Measurements from ENCODE around the gene DSTYK.
"Not testable (repeated sequence)": the region's sequence is repeated elsewhere in the genome, so short reads cannot be mapped to it uniquely, and the experiment has no call there.

Gene DSTYK

DNA sequence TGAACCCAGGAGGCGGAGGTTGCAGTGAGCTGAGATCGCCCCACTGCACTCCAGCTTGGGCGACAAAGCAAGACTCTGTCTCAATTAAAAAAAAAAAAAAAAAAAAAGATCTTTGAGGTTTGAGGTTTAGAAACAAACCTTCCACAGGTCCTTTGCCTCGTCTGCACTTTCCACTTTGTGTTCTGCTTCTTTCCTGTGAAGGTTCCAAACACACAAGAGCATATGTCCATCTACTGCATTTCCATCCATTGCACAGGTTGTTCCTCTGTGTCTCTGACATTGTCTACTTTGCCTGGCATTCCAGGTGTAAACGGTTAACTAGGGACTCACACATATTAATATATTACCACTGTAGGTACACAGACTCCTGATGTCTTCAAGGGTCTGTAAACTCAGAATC, 40.1 kb downstream of the DSTYK start:
- DNase-seq = no peak

DNA sequence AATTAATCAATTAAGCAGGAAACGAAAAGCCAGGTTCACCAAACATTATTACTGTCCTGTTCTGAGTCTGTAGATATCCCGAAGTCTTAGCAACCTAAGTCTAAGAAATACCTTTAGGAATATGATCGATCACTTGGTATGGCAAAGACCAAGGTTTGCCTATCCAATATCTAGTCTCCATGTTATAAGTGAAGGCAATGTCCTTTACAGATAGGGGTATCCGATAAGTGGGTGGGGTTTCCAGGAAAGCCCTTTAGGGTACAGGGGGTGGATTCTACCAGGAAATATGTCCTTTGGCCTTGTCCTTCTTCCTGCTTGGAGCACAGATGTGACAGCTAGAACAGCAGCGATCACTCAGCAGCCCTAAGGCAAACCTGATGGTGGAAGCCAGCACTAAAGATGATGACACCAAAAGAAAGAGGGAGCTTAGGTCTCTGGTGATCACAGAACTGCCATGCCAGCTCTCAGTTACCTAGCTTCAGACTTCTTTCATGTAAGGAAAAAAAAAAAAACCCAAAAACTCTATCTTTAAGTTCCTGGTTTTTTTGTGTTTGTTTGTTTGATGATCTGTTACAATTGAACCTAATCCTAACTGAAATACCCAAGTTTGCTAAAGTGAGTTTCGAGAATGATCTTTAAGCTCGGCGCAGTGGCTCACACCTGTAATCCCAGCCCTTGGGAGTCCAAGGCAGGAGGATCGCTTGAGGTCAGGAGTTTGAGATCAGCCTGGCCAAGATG, 40.8 kb downstream of the DSTYK start:
- DNase-seq = no peak

DNA sequence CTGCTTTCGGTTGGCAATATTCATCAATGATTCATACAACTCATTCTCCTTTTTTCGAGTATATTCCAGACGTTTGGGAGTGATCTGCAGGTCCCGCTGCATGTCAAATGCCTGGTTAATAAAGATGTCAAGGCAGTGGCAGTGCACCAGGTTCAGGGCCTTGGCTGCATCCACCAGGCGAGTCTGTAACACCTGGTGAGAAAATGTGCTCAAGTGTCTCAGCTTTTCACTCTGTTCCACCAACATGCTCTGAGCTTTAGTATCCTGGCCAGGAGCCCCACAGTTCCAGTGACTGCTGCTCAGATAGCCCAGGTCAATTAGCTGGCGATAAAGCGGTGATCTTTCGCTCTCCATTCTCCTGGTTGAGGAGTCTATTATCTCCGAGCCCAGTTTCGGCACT, 42.3 kb downstream of the DSTYK start:
- no peak for DNase-seq

DNA sequence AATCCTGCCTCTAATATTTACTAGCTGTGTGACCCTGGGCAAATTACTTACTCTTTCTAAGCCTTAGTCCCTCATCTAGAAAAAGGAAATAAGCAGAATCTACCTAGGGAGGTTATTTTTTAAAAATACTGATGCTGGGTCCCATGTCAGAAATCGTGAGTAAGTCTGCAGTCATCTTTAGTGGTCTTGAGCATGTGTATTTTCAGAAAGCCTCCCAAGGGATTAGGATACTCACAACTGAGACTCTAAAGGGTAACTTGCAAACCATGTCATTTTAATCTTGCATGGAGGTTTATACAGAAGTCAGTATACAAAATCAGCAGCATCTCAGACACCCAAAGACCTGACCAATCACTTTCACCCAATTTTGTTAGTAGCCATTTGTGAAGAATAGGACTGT, 43.2 kb downstream of the DSTYK start:
- DNase-seq = no peak

DNA sequence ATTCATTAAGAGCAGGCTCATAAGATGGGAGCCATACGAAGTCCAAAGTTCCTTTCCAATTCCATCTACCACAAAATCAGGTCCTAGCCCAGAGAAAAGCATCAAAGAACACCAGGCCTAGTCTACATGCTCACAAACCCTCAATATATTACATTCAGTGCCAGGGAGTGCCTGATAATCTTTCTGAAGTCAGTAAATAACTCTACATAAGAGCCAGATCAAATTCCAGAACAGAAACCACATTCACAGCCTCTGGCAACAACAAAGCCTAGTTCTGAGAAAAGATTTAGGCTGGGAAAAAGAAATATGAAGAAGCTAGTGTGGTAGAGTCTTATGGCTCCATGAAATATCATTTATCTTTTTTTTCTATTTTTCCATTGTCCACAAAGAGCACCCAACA, 49.2 kb downstream of the DSTYK start:
- DNase-seq = no peak

DNA sequence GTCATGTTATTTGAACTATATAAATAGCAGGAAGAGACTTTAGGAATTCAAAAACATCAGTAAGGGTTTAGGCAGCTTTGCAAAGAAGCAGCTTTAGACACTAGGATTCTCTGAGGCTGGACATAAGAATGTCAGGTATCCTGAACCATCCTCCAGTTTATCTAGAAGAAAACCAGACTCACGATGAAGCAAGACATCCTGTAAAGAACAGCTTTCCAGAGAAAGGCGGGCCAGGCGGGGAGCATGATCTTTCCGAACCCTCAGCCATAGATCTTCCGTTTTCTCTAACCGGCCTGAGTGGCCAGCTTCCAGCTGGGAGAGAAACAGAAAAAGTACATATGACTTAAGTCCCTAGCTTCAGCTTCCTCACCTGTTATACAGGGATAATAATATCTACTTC, 50.4 kb downstream of the DSTYK start:
- no peak for DNase-seq

DNA sequence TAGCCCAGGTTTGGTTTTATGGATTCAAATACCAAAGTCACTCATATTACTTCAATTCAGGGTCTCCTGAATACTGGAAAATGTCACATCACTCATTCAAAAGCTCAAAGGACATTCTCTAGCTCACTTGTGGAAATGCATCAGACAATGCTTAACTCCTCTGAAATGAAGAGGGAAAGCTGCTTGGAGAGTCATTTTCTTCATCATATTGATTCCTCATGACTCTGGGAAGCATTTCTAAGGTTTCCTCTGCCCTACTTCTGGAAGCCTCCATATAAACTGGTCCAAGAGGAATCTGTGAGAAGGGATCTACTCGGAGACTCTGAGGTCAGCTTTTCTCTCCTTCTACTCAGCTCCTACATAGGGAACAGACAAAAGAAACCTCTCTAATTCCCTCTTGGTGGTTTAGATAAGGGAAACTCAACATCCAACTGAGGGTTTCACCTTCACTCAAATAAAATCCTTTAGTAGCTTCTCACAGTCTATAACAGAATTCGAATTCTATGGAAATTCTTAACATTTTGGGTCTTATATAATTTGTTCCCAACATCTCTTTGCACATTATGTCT, 53.4 kb downstream of the DSTYK start:
- no peak for DNase-seq

DNA sequence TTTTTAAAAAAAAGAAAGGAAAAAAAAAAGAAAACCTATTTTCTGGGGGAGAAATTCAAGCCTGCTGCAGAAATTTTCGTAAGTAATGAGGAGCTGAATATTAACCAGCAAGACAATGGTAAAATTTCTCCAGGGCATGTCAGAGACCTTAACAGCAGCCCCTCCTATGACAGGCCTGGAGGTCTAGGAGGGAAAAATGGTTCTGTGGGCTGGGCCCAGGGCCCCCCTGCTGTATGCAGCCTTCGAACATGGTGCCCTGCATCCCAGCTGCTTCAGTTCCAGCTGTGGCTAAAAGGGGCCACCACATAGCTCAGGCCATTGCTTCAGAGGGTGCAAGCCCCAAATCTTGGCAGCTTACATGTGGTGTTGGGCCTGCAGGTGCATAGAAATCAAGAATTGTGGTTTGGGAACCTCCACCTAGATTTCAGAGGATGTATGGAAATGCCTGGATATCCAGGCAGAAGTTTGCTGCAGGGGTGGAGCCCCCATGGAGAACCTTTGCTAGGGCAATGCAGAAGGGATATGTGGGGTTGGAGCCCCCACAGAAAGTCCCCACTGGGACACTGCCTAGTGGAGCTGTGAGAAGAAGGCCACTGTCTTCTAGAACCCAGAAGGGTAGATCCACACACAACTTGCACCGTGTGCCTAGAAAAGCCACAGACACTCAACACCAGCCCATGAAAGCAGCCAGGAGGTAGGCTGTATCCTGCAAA, 55.7 kb downstream of the DSTYK start:
- not testable (repeated sequence) for DNase-seq

DNA sequence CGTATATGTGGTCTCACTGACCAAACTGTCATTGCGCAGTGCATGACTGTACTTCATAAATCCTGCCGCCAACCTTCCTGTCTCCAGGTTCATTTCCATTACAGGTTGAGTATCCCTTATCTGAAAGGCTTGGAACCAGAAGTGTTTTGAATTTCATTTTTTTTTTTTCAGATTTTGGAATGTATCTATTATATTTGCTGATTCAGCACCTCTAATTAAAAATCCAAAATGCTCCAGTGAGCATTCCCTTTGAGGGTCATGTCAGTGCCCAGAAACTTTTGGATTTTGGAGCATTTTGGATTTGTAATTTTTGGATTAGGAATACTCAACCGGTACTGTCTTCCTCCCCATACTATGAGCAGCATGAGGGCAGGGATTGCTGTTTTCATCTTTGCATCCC, 59.0 kb downstream of the DSTYK start:
- DNase-seq = no peak

DNA sequence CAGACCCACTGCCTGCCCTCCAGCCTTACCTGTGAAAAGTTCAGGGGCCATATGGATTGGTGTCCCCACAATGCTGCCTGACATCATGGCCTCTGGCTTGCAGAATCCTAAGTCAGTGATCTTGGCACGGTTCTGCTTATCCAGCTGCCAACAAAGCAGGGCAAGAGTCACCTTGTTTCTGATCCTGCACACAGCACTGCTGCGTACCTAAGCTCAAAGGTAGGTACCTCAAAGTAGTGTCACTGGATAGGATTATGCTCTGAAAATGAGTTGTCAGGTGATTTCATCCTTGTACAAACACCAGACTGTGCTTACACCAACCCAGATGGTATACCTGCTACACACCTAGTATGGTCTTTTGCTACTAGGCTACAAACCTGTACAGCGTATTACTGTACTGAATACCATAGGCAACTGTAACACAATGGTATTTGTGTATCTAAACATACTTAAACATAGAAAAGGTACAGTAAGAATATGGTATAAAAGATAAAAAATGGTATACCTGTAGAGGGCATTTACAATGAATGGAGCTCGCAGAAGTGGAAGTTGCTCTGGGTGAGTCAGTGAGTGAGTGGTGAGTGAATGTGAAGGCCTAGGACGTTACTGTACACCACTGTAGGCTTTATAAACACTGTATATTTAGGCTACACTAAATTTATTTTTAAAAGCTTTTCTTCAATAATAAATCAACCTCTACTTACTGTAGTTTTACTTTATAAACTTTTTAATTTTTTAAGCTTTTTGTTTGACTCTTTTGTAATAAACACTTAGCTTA, 60.7 kb downstream of the DSTYK start:
- no peak for DNase-seq

DNA sequence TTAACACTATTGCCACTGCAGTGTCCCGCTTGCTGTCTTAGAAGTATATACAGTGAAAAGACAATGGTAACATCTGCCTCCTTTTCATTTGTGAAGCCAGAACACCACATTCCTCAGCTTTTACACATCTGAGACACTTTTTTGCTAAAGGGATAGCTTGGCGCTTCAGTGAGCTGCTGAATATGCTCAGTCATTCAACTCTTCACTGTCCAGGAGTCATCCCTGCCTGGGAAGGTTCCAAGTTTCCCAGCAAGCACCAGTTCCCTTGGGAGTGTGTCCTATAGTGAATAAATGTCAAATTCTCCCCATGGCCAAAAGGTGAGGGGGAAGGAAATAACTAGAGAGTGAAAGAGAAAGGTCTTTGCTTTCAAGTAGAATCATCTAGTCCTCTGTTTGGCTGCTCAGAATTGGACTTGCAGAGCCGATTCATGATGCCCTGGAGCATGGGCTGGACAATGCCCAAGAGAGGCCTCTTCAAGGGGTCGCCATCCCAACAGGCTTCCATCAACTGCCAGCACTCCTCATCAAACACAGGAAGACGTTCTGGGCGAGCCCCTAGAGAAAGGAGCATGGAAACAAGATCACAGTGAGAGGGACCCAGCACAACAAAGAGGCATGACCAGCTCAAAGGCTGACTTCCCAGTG, 64.2 kb downstream of the DSTYK start:
- DNase-seq = no peak

DNA sequence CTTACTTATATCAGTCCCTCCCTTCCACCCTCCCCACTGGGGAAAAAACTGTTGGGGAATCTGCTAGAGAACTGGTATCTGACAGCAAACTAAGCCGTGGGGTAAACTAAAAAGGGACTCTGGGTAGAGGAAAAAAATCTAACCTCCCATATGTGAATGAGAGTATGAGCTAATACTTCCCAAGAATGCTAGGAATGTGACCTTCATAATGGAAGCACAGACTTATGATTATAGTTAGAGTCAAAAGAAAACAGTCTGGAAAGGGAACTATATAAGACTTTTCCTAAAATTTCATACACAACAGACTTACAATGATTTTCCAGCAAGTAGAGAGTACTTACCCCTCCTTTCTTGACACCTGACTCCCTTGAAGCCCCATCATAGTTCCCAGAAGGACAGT, 66.8 kb downstream of the DSTYK start:
- no peak for DNase-seq

DNA sequence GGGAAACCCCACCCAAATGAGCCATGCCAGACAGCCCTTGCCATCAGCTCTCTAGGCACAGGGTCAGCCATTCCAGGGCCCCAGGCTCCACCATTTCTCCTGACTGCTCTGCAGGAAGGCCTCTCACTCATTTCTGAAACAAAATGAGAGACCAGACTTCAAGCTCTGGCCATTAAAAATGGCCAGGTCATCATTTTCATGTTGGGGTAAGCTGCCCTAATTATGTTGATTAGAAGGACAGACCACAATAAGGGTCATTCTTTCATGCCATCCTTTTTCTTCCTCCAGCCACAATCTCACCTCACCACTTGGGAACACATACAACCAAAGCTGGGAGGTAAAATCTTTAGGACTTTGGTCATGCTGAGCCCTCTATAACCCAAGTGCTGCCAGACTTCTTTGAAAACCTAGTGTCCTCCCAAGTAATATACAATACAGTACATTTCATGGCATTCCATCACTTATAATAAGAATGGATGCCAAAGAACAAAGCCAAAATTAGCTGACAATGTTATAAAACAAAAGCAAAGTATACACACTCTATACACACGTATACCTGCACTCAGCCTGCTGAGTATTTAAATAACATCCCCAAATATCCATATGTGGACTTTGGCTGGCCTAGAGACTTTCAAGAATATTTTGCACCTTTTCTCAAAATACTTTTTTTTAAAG, 67.3 kb downstream of the DSTYK start:
- DNase-seq = no peak

DNA sequence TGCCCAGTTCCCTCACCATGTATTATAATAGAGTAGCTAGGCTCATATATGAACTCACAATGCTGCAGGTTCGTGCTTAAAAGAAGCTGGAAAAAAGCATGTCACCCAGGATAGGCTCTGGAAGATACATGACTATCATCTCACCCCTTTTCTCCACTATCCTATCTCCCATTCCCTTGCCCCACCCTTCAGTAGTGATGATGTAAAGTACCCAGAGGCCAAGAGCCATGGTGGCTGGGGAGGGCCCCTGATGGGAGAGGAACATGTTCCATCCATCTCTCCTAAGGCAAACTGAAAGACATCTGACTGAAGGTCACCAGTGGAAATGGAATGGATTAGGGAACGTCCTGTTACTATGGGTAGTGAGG, 69.4 kb downstream of the DSTYK start:
- DNase-seq = no peak

DNA sequence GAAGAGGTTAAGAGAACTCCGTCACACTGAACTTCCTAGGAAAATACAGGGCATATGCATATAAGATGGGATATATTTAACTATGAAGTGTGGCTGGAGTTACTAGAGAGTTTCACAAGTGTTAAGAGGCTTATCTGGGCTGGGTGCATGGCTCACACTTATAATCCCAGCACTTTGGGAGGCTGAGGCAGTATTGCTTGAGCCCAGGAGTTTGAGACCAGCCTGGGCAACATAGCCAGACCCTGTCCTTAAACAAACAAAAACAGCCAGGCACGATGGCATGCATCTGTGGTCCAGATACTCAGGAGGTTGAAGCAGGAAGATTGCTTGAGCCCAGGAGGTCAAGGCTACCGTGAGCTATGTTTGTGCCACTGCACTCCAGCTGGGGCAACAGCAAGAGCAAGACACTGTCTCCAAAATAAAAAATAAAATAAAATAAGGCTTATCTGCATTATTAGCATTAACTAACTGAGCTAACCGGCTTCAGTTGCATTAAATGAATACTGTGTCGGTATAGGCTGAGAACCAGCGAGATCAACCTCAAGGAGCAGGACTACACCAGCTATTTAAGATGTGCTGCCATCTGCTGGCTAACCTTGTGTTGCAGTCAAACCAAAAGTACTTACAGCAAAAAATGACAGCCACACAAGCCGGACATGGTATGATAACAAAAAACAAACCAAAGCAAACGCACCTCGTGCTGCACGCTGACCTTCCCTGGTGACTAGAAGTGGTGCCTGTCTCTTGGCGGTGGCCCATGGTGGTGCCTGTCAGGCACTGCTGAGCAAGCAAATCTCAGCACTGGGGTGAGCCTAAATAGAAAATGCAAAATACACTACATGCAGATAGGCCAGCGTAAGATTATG, 70.0 kb downstream of the DSTYK start:
- DNase-seq = peak; percentile 59 to 77

DNA sequence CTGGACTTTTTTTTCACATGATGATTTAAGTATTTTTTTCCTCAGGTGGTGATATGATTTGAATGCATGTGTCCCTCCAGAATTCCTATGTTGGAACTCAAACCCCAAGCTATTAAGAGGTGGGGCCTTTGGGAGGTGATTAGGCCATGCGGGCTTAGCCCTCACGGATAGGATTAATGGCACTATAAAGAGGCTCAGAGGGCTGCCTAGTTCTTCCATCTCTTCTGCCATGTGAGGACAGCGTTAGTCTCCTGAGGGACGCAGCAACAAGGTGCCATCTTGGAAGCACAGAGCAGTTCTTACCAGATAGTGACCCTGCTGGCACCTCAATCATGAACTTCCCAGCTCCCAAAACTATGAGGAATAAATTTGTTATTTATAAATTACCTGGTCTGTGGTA, 71.4 kb downstream of the DSTYK start:
- DNase-seq = no peak

DNA sequence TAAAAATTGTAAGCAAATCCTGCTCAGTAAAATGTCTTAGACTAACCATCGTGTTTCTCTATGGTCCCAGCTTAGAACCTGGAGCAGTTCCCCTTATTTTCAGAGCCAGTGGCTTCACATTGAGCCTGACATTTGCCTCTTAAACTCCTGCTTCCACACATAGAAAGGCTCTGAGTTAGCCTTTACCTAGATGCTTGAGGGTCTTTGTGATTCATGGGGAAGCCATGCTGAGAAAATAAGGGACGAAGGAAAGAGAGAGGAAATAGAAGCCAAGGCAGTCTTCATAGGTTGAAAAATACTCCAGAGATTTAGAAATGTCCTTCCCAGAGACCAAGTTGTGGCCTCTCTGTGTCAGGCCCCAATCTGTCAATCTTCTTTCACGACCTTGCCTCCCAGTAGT, 73.6 kb downstream of the DSTYK start:
- DNase-seq = no peak

DNA sequence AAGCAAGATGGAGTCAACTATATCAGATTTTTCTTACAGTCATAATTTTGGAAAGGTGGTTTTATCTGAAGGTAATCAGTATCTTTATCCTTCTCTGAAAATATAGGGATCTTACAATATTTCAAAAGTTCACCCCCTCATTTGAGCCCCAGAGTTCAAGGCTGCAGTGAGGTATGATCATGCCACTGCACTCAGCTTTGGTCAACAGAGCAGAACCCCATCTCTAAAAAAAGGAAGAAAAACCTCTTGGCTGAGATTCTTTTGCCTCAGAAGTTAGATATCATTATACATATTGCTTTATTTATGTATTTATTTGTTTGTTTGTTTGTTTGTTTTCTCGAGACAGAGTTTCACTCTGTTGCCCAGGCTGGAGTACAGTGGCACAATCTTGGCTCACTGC, 78.2 kb downstream of the DSTYK start:
- no peak for DNase-seq

DNA sequence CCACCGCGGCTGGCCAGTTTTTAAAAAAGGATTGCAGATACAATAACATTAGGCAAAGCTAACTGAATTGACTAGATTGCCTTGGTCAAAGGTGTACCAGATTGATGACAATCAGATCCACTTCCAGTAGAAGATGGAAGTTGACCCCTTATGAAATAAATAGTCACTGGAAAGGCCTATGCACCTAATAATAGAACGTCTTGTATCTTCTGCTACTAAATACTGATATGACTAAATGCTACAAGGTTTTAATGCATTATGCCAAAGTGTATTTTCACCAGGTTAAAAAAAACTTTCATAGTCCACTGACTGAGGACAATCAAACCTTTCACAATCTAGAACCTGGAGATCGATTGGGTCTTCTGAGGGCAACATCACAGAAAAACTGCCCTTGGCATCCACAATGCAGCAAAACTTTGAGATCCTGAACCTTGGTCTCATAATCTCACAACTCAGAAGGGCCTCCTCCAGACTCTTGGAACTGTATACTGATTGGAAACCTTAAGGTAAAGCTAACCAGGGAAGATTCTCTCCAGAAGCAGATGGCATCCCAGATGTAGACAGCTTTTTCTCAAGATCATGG, 82.0 kb downstream of the DSTYK start:
- no peak for DNase-seq

DNA sequence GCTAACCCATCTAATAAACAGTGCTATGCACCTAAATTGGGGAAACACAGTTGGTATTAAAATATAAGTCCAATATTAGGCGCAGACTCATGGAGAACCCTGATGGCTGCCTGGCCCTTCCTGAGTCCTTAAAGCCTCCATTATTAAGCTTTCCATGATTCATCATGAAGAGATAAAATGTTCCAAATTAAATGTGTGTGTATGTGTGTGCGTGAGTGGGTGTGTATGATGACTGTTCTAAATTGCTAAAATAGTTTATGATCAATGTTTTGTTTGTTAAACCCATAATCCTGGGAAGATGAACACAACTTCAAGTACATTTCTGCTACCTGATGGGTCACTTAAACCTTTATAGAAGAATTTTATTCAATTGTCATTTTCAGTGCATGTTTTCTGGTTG, 83.5 kb downstream of the DSTYK start:
- DNase-seq = no peak

DNA sequence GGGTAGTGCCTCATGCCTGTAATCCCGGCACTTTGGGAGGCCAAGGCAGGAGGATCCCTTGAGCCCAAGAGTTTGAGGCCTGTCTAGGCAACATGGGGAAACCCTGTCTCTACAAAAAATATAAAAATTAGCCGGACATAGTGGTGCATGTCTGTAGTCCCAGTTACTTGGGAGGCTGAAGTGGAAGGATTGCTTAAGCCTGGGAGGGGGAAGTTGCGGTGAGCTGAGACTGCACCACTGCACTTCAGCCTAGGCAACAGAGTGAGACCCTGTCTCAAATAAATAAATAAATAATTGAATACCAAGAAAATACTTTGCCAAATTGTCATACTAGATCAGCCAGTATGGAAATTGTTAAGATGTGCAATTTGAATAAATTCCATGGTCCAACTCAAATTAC, 83.9 kb downstream of the DSTYK start:
- DNase-seq = no peak
